ENCODE measurements around the gene POLDIP2. TPM values are rescaled to one million over a fixed set of nuclear protein-coding genes. Genes with fewer than 3 reads are reported as not detected.

The POLDIP2 gene
- total and polyA plus RNA-seq, 2 of the 4 experiments (the other 2 are of a cell fraction), result 66.7 to 77.8 TPM

- Histone ChIP-seq H2BK20ac (ENCODE audit: low read depth, low read length) (0 out of 2 replicates have a peak overlapping the region, but pooled peaks have one; percentile 9), H3K23ac (ENCODE audit: low read depth, low read length) (no peak overlapping the region), H2AFZ (replicated peaks; ENCODE audit: low read length, poor library complexity) (peak overlapping the region; percentile 70), H3K18ac (ENCODE audit: low read depth, low read length) (no peak overlapping the region; the same call in 1 of the 2 replicates), H2BK120ac (ENCODE audit: low read depth, low read length) (peak overlapping the region; percentile 62; the same call in 1 of the 2 replicates), H4K8ac (ENCODE audit: low read depth in 2 of 2, low read length in 2 of 2) (peak overlapping the region in 1 of 2 experiments; percentile 25; a peak in 1 of 4 replicates), H3K9me1 (ENCODE audit: insufficient read depth, low read length) (peaks cover 31% of the 10 kb centered on the region), H3K36me3 (ENCODE audit: control insufficient read depth, insufficient read depth, low read length) (peaks cover 1% of the 10 kb centered on the region; the same call in 1 of the 2 replicates), H3K4me3 (ENCODE audit: insufficient read depth, low read depth, low read length) (no peak overlapping the region), H2BK15ac (ENCODE audit: low read depth, low read length) (peak overlapping the region; percentile 23; the same call in 1 of the 3 replicates), H3K56ac (ENCODE audit: extremely low read depth, insufficient read depth, low read length) (no peak overlapping the region), H3K79me1 (ENCODE audit: low read depth in 1 of 2, low read length in 2 of 2) (peaks cover 5 to 24% of the 10 kb centered on the region in 2 experiments; a peak in 3 of 4 replicates), H4K20me1 (ENCODE audit: insufficient read depth, low read length) (peaks cover 25% of the 10 kb centered on the region), H4K5ac (ENCODE audit: low read depth, low read length) (no peak overlapping the region; the same call in 1 of the 2 replicates), H3K14ac (replicated peaks; ENCODE audit: low read depth, low read length) (0 out of 2 replicates have a peak overlapping the region, but pooled peaks have one; percentile 62), H2BK5ac (ENCODE audit: low read depth, low read length, poor library complexity, severe bottlenecking) (peak overlapping the region; percentile 51), H3K27ac (ENCODE audit: insufficient read depth, low read length) (peak overlapping the region; percentile 93), H3K4me1 (ENCODE audit: control insufficient read depth, insufficient read depth, low read length) (peaks cover 14% of the 10 kb centered on the region; the same call in 1 of the 2 replicates), H3K9ac (ENCODE audit: low read depth, low read length) (peak overlapping the region; percentile 47; the same call in 1 of the 2 replicates), H3K9me3 (ENCODE audit: control insufficient read depth, insufficient read depth, low read length) (no peaks in the 10 kb centered on the region), H2AK5ac (ENCODE audit: low read depth, low read length) (peak overlapping the region; percentile 86), H4K91ac (ENCODE audit: insufficient read depth, low read depth, low read length) (peak overlapping the region; percentile 75), H2AK9ac (replicated peaks; ENCODE audit: low read depth, low read length, poor library complexity) (peak overlapping the region; percentile 65), H3K27me3 (ENCODE audit: control insufficient read depth, insufficient read depth, low read length) (no peaks in the 10 kb centered on the region), H3K4ac (ENCODE audit: low read depth, low read length) (peak overlapping the region; percentile 70; the same call in 1 of the 2 replicates), H3K4me2 (ENCODE audit: low read depth, low read length) (no peak overlapping the region)
- intact Hi-C loops (cut with micrococcal nuclease) (no loop called here), in situ Hi-C loops (cut with MboI; ENCODE audit: low sequenced_read_pairs) (no loop called here), dilution Hi-C loops (cut with HindIII; ENCODE audit: low sequenced_read_pairs, unreplicated experiment) (no loop called here)
- 35% methylated on average over 2 of the region's 10 CpGs; no CpG with 5 or more reads in 1 of the 2 experiments for WGBS, 2 experiments (ENCODE audit: extremely low coverage in 2 of 2, insufficient read length in 1 of 2)
- CTCF ChIA-PET, result interaction anchor here (1.3 kb wide), 1 partner anchor 13 kb away, joined by 6 read pairs; the partner anchor contains the start of gene POLDIP2
- no peak for DNase-seq
- no peak for ATAC-seq (ENCODE audit: low read depth)
- POLR2A ChIA-PET (ENCODE audit: unreplicated experiment), result interaction anchor here (0.6 to 0.8 kb wide), 2 partner anchors 12 to 318 kb away, joined by 3 to 4 read pairs; partner anchors contain the start of gene POLDIP2
- TF ChIP-seq, protein P1, sequence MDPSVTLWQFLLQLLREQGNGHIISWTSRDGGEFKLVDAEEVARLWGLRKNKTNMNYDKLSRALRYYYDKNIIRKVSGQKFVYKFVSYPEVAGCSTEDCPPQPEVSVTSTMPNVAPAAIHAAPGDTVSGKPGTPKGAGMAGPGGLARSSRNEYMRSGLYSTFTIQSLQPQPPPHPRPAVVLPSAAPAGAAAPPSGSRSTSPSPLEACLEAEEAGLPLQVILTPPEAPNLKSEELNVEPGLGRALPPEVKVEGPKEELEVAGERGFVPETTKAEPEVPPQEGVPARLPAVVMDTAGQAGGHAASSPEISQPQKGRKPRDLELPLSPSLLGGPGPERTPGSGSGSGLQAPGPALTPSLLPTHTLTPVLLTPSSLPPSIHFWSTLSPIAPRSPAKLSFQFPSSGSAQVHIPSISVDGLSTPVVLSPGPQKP (IDR thresholded peaks at IDR 0.05; ENCODE audit: borderline replicate concordance, low read depth, low read length), result no peak
- TF ChIP-seq POLR2A (IDR thresholded peaks at IDR 0.05; ENCODE audit: low read depth, low read length) (no peak), NFE2L2 (IDR thresholded peaks at IDR 0.05; ENCODE audit: low read depth, low read length) (no peak), RCOR1 (IDR thresholded peaks at IDR 0.05; ENCODE audit: insufficient replicate concordance, low read length) (no peak), SMC3 (IDR thresholded peaks at IDR 0.05; ENCODE audit: low read depth, low read length) (no peak), CEBPB (IDR thresholded peaks at IDR 0.05; ENCODE audit: low read depth, low read length) (no peak), MAZ (IDR thresholded peaks at IDR 0.05; ENCODE audit: borderline replicate concordance, low read depth, low read length) (no peak)
- TF ChIP-seq, protein P2, sequence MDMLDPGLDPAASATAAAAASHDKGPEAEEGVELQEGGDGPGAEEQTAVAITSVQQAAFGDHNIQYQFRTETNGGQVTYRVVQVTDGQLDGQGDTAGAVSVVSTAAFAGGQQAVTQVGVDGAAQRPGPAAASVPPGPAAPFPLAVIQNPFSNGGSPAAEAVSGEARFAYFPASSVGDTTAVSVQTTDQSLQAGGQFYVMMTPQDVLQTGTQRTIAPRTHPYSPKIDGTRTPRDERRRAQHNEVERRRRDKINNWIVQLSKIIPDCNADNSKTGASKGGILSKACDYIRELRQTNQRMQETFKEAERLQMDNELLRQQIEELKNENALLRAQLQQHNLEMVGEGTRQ (IDR thresholded peaks at IDR 0.05; ENCODE audit: low read depth, low read length), result no peak
- BruUV-seq (replicated peaks), result no TSS peak
Observed at GRCh38 chr17:28369684-28370034, 12.3 kb upstream of the POLDIP2 start.

All from IMR-90 (cell line).